DMS153 treated with DMSO at 0.1 percent for 48 hours (cell line): Measurements from ENCODE around the gene RCOR1.

ENCODE experiments used
- DNase-seq: peaks from one replicate; lab custom pipeline; 2025; ENCODE audit not compliant: unreplicated experiment; lab: John Stamatoyannopoulos, UW

Gene RCOR1

GRCh38 chr14:102770147-102771123, 178.0 kb downstream of the RCOR1 start:
- DNase-seq = no peak

GRCh38 chr14:102771144-102771543, 178.7 kb downstream of the RCOR1 start:
- no peak for DNase-seq

- no peak for DNase-seq
These were observed 180.5 kb downstream of the RCOR1 start for GRCh38 chr14:102772781-102773570.

- peak; percentile 23 for DNase-seq
These were observed 182.1 kb downstream of the RCOR1 start for GRCh38 chr14:102774391-102775153.

GRCh38 chr14:102775855-102776760, 183.7 kb downstream of the RCOR1 start:
- DNase-seq = no peak

- DNase-seq = no peak
These were observed 184.6 kb downstream of the RCOR1 start, which contains the start of gene TRAF3 for GRCh38 chr14:102776761-102777710. Gene TRAF3 (plus strand): TSS chr14:102777449. CDS start chr14:102870202, 92,753 bp downstream.

GRCh38 chr14:102777711-102778337, 185.4 kb downstream of the RCOR1 start:
- no peak for DNase-seq

- no peak for DNase-seq
These were observed 186.1 kb downstream of the RCOR1 start for GRCh38 chr14:102778338-102779083.

GRCh38 chr14:102779084-102779462, 186.6 kb downstream of the RCOR1 start:
- no peak for DNase-seq

GRCh38 chr14:102779574-102780315, 187.3 kb downstream of the RCOR1 start:
- DNase-seq = no peak
